Activated naive CD4-positive, alpha-beta T cell treated with anti-CD3 and anti-CD28 coated beads, Interleukin-2, amount 50 U/mL, for 24 hours (primary cell): ENCODE measurements around the gene ITPR1.
A peak's percentile ranks its signal among the peaks of the same experiment; 100 is the strongest.

Experiments used
- H3K27ac Mint-ChIP-seq: one replicate; pipeline ENCODE4 v1.8.0; 2021; ENCODE audit warnings: mild to moderate bottlenecking, mixed read lengths
- H3K27me3 Mint-ChIP-seq: one replicate; pipeline ENCODE4 v1.8.0; 2021; ENCODE audit warnings: mixed read lengths
- H3K36me3 Mint-ChIP-seq: one replicate; pipeline ENCODE4 v1.8.0; 2021; ENCODE audit warnings: mixed read lengths
- H3K4me1 Mint-ChIP-seq: one replicate; pipeline ENCODE4 v1.8.0; 2021; ENCODE audit warnings: mixed read lengths
- H3K4me3 Mint-ChIP-seq: one replicate; pipeline ENCODE4 v1.8.0; 2021; ENCODE audit warnings: mild to moderate bottlenecking, mixed read lengths
- H3K9me3 Mint-ChIP-seq: one replicate; pipeline ENCODE4 v1.8.0; 2021; ENCODE audit warnings: mixed read lengths

Gene ITPR1

DNA sequence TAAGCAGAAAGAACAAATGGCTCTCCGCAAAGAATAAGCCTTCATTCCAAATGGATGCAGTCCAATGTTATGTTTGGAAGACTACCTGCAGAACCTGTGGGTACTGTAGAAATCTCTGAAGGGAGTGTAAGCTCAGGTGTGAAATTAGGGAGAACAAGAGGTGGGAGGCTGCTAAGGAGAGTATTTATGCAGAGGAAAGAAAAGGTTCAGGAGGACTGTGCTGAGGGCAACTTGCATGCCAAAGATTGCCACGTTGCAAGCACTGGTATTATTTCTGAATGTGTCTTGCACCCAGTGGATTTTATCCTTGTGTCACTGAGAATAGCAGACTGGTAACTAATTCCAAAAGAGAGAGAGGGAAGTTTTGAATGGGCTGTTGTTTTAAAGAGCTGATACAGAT is 144.1 kb downstream of the ITPR1 start:
- Mint-ChIP-seq H3K27me3 (no peaks in the 10 kb centered on the region), H3K4me3 (no peak overlapping the region), H3K4me1 (peaks cover 10% of the 10 kb centered on the region), H3K36me3 (peaks cover 9% of the 10 kb centered on the region), H3K27ac (no peak overlapping the region), H3K9me3 (no peaks in the 10 kb centered on the region)

DNA sequence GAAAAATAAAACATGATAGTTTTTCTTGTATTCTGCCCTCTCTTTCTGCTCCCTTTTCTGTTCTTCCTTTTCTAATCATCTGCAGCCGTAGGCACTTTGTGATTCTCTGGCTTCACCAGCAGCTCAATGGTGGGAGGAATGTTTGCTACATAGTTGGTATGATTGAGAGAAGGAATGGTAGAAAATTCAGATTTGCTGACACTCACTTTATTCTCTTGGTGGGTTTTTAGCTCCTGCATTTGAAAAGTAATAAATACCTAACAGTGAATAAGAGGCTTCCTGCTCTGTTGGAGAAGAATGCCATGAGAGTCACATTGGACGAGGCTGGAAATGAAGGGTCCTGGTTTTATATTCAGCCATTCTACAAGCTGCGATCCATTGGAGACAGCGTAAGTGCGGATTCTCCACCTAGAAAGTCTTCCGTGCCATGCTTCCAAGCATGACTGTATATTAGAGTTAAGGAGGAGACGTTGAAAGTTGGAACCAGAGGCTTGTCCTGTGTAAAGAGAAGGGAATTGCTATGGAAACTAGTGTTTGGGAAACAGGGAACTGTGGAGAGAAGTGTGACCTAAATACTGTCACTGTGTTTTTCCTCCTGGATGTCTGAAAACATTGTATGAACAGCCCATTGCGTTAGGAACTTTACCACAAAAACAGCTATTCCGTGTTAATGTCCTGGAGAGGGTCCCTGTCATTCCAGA is 148.9 kb downstream of the ITPR1 start:
- Mint-ChIP-seq H3K27ac (peak overlapping the region; percentile 46), H3K4me1 (peaks cover 19% of the 10 kb centered on the region)

DNA sequence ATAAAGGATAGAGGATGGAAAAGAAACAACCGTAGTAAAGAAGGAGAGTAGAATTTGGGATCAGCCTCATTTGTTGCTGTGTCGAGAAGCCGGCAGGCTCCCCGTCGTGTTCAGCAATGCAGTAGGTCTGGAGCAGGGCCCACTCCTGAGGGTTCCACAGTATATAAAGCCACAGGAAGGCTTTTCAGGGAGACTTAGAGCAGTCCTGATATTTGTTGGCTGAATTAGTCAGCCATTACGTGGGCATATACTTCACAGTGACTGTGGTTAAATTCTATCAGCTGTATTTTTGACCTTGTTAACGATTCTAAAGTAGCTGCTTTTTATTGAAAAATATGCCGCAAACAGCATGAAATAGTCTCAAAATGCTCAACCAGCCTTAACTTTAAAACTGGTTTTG is 149.5 kb downstream of the ITPR1 start:
- H3K36me3 Mint-ChIP-seq: peaks cover 14% of the 10 kb centered on the region
- H3K4me3 Mint-ChIP-seq: no peak overlapping the region

More for the DNA sequence above, 148.9 kb downstream of the ITPR1 start:
- peaks cover 13% of the 10 kb centered on the region for H3K36me3 Mint-ChIP-seq
- no peaks in the 10 kb centered on the region for H3K27me3 Mint-ChIP-seq
- H3K4me3 Mint-ChIP-seq: no peak overlapping the region
- H3K9me3 Mint-ChIP-seq: no peaks in the 10 kb centered on the region

DNA sequence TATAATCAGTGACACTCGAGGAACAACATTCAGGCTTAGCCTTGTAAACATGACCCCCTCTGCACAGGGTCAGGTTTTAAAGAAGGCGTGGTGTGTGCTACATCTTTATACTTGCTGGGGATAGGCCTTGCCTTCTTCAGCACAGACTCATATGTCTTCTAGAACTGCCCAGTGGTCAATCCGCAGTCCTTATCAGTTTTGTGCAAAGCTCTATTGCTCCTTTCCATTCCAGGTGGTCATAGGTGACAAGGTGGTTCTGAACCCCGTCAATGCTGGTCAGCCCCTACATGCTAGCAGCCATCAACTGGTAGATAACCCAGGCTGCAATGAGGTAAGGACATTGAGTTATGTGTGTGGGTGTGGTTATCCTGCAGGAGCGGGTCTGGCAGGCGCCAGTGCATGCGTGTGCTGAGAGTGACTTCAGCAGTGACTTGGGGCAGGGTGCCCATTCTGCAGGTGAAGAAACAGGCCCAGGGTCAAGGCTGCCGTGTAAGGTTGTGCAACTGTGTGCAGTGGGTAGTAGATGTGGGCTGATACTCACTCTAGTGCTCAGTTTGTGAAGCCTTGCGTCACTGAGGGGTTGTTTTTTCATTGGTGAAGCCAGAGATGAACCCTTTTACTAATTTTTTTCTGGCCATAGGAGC is 150.9 kb downstream of the ITPR1 start:
- Mint-ChIP-seq H3K27me3 (no peaks in the 10 kb centered on the region), H3K27ac (no peak overlapping the region), H3K36me3 (peaks cover 15% of the 10 kb centered on the region), H3K9me3 (no peaks in the 10 kb centered on the region), H3K4me1 (peaks cover 19% of the 10 kb centered on the region), H3K4me3 (no peak overlapping the region)

More for the DNA sequence above, 149.5 kb downstream of the ITPR1 start:
- Mint-ChIP-seq H3K9me3 (no peaks in the 10 kb centered on the region), H3K27ac (no peak overlapping the region), H3K27me3 (no peaks in the 10 kb centered on the region), H3K4me1 (peaks cover 19% of the 10 kb centered on the region)

DNA sequence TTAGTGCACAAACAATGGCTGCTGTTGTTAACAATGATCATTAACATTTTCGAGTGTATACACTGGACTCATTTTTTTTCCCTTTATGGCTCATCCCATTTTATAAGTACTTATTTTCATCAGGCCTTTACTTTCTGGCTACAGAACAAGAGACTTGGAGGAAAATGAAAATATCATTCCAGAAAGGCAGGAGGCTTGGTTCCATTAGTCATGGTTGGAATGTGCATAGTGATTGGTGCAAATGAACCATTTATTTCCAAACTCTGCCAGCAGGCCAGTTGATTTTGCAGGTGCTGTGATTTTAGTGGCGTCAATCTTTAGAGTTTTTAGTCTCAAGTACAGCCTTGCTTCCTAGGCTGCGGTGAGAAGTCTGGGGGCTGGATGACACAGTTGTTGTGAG is 151.8 kb downstream of the ITPR1 start:
- Mint-ChIP-seq H3K4me1 (peaks cover 19% of the 10 kb centered on the region), H3K4me3 (no peak overlapping the region), H3K9me3 (no peaks in the 10 kb centered on the region), H3K36me3 (peaks cover 22% of the 10 kb centered on the region), H3K27ac (no peak overlapping the region), H3K27me3 (no peaks in the 10 kb centered on the region)

DNA sequence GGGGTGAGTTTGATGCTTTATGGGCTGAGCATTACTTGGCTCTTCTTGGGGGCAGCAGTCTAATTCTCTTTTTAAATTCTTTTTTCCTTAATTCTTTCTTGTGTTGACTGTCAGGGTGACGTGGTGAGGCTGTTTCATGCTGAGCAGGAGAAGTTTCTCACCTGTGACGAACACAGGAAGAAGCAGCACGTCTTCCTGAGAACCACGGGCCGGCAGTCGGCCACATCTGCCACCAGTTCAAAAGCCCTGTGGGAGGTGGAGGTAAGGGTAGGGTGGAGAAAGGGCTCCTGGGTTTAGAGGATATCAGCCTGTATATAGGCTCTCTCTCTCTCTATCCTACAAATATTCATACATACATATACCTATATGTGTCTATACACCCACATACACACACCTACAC is 152.3 kb downstream of the ITPR1 start:
- Mint-ChIP-seq H3K4me1 (peaks cover 19% of the 10 kb centered on the region), H3K9me3 (no peaks in the 10 kb centered on the region), H3K4me3 (no peak overlapping the region), H3K36me3 (peaks cover 24% of the 10 kb centered on the region), H3K27me3 (no peaks in the 10 kb centered on the region), H3K27ac (peak overlapping the region; percentile 35)

DNA sequence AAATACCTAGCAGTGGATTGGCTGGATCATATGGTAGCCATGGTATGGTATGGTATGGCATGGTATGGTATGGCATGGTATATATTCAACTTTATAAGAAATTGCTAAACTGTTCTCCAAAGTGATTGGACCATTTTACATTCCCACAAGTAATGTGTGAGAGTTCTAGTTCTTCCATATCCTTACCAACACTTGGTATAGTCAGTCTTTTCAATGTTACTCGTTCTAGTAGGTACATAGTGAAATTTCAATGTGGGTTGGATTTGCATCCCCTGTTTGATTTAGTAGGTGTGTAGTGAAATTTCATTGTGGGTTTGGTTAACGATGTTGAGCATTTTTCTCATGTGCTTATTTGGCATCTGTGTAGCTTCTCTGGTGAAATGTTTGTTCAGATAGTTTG is 154.3 kb downstream of the ITPR1 start:
- peaks cover 19% of the 10 kb centered on the region for H3K4me1 Mint-ChIP-seq
- no peak overlapping the region for H3K4me3 Mint-ChIP-seq
- H3K36me3 Mint-ChIP-seq: peaks cover 27% of the 10 kb centered on the region
- H3K27ac Mint-ChIP-seq: no peak overlapping the region
- H3K27me3 Mint-ChIP-seq: no peaks in the 10 kb centered on the region
- H3K9me3 Mint-ChIP-seq: no peaks in the 10 kb centered on the region

DNA sequence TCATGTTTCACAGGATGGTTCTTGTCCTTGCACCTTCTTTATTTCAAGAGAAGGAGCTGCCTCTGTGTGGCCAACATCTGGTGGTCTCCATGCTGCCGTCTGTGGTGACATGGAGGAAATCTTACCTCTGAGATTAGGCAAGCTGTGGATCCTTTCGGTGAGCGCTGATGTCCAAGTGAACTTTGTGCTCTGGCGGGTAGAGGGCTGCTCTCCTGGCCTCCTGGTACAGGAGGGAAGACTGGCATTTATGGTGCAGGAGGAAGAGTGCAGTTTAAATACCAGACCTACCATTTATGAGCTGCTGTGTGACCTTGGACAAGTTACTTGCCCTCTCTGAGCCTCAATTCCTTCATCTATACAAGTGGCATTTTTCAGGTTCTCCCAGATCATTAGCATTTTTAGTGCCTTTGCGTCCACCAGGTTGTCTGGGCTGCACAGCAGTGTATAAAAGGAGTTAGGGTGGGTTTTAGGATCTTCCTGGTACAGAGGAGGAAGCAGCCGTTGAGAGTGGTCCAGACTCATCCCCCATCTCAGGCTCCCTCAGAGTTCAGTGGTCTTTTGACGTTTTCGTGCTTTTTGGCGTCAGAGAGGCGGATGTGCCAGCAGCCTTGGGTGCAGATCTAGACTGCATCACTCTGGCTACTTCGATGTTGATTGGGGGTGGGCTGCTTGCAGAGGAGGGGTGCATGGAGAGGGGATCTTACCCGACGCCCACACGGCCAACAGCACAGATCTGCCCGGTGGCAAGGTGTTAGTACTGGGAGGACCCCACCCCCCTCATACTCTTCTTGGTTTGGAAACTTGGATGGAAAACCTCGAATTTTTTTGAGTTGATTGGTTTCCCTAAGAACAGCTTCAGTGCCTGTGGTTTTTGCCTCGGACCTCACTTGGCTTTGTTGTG is 162.2 kb downstream of the ITPR1 start:
- no peak overlapping the region for H3K4me3 Mint-ChIP-seq
- H3K27ac Mint-ChIP-seq: no peak overlapping the region
- H3K36me3 Mint-ChIP-seq: peaks cover 17% of the 10 kb centered on the region
- H3K9me3 Mint-ChIP-seq: no peaks in the 10 kb centered on the region
- H3K4me1 Mint-ChIP-seq: no peaks in the 10 kb centered on the region
- no peaks in the 10 kb centered on the region for H3K27me3 Mint-ChIP-seq

DNA sequence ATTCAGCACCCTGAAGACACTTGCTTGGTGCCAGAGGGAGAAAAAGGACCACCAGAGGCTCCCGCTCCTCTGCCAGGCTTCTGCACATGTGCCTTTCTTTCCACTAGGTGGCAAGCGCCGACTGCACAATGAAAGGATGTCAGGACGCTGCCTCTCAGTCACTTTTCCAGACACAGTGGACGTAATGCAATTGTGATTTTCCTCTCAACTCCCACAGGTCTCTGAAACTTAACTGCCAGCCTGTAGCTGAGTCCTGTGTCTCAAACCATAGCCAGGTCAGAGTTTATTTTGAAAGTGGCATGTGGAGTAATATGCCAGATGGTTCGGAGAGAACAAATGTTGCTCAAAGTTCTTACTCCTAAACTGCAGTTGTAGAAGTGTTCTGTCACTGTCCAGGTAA is 162.9 kb downstream of the ITPR1 start:
- no peak overlapping the region for H3K4me3 Mint-ChIP-seq
- H3K36me3 Mint-ChIP-seq: peaks cover 13% of the 10 kb centered on the region
- no peak overlapping the region for H3K27ac Mint-ChIP-seq
- no peaks in the 10 kb centered on the region for H3K4me1 Mint-ChIP-seq
- H3K9me3 Mint-ChIP-seq: no peaks in the 10 kb centered on the region
- H3K27me3 Mint-ChIP-seq: no peaks in the 10 kb centered on the region

DNA sequence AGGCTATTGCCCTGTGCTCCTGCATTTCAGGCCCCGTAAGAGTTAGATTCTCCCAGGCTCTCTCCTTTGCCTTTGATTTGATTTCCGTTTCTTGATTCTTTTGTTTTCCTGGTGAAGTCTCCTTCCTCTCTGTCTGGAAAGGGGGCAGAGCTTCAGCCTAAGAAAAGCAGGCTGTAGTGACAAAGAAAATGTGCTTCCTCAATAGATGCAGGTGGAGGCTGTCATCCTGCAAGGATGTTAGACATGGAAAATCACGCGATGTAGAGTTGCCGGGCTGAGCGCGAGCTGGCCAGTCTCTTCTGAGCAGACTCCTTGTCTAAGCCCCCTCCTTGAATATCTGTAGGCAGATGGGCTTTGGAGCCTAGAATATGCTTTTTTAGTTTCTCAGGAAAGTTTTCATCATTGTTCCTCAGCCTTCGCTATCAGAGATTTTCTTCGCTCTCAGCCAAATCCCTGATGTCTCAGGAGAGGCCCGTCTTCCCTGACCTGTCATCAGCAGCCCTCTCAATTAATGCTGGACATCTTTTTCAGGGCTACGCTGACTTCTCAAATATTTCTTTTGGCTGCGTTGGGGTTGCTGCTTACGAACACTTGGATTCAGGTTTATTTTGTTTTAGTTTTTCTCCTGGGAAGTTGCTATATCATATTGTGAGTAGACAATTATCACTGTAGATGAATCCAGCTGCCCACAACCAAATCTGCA is 163.6 kb downstream of the ITPR1 start:
- Mint-ChIP-seq H3K9me3 (no peaks in the 10 kb centered on the region), H3K27ac (no peak overlapping the region), H3K4me3 (no peak overlapping the region), H3K36me3 (peaks cover 10% of the 10 kb centered on the region), H3K27me3 (no peaks in the 10 kb centered on the region), H3K4me1 (no peaks in the 10 kb centered on the region)

DNA sequence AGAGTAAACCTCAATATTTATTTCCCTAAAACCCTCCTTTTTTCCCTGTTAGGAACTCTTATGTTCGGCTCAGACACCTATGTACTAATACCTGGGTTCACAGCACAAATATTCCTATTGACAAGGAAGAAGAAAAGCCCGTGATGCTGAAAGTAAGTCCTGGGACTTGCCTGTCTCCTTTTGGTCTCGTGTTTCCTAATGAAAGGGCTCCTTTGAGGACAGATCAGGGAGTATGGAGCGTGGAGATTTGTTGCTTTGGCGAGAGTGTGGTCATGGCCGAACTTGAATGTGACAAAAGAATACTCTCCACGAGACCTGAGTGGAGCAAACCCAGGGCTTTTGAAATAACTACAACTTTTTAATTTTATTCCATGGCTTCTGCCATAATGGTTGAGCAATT is 167.8 kb downstream of the ITPR1 start:
- Mint-ChIP-seq H3K36me3 (peaks cover 6% of the 10 kb centered on the region), H3K27me3 (no peaks in the 10 kb centered on the region), H3K4me3 (no peak overlapping the region), H3K9me3 (no peaks in the 10 kb centered on the region), H3K27ac (no peak overlapping the region), H3K4me1 (no peaks in the 10 kb centered on the region)

DNA sequence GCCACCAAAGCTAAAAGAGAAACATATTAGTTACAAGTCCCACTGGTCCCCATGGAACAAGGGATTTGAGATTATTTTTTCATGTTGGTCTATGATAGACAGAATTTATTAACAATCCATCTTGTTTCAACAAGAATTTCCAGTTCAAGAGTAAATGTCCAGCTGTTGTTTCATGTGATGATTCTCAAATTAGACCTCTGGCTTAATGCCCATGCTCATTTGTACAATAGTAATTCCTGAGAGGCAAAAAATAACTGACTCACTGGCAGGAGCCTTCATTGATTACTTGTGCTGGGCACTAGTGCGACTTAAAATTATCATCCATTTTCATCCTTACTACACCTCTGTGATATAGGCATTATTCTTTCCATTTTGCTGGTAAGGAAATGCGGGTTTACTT is 171.3 kb downstream of the ITPR1 start:
- Mint-ChIP-seq H3K9me3 (no peaks in the 10 kb centered on the region), H3K27ac (no peak overlapping the region), H3K36me3 (peaks cover 13% of the 10 kb centered on the region), H3K4me3 (no peak overlapping the region), H3K27me3 (no peaks in the 10 kb centered on the region), H3K4me1 (no peaks in the 10 kb centered on the region)

DNA sequence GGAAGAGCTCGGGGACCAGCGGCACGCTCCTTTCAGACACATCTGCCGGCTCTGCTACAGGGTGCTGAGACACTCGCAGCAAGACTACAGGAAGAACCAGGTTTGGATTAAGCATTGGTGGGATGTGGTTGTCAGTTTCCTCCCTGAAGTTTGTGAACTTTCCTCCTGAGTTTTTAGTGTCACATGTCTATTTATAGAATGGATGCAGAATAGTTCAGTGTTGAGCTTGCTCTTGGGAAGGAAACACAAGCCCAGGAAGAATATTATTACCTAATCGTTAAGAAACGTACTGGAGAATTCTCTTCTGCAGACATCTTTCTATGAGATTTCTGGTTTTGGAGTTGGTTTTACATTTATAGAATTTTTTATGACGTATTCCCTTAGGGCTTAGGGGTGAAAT is 172.0 kb downstream of the ITPR1 start:
- Mint-ChIP-seq H3K27me3 (no peaks in the 10 kb centered on the region), H3K4me3 (no peak overlapping the region), H3K9me3 (no peaks in the 10 kb centered on the region), H3K36me3 (peaks cover 15% of the 10 kb centered on the region), H3K4me1 (no peaks in the 10 kb centered on the region), H3K27ac (no peak overlapping the region)

DNA sequence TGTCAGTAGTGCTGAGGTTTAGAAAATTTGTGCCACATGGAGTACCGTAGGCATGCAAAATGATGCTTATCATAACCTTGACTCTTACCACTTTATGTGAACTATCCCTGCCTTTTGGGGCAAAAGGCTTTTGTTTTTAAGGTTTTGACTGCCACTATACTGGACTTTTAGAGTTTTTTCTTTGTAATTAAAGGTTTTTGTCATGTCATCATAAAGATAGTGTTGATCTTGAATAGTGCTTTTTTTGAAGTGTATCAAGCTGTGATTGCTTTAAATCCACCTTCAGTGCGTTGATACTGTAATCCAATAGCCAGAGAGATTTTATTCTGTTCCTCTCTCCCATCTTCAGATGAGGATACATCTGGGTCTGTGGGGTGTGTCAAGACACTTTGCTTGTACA is 172.9 kb downstream of the ITPR1 start:
- no peak overlapping the region for H3K4me3 Mint-ChIP-seq
- no peak overlapping the region for H3K27ac Mint-ChIP-seq
- H3K9me3 Mint-ChIP-seq: no peaks in the 10 kb centered on the region
- H3K27me3 Mint-ChIP-seq: no peaks in the 10 kb centered on the region
- peaks cover 20% of the 10 kb centered on the region for H3K36me3 Mint-ChIP-seq
- no peaks in the 10 kb centered on the region for H3K4me1 Mint-ChIP-seq

DNA sequence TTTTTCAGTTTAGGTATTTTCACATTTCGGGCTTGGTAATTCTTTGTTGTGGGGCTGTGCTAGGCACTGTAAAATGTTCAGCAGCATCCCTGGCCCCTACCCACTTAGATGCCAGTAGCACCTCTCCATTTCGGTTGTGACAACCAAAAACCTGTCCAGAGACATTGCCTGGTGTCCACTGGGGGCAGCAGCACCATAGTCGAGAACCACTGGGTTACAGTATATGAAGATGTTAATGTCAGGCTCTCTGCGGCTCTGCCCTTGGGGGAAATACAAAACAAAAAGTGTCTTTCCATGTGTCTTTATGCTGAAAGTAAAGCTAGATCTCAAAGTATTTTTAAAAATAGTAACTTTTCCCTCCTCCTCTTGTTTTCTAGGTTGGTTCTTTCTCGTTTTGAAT is 177.2 kb downstream of the ITPR1 start:
- H3K4me1 Mint-ChIP-seq: no peaks in the 10 kb centered on the region
- H3K36me3 Mint-ChIP-seq: peaks cover 26% of the 10 kb centered on the region
- H3K27me3 Mint-ChIP-seq: no peaks in the 10 kb centered on the region
- H3K4me3 Mint-ChIP-seq: no peak overlapping the region
- no peaks in the 10 kb centered on the region for H3K9me3 Mint-ChIP-seq
- no peak overlapping the region for H3K27ac Mint-ChIP-seq
